Body of pancreas (tissue), 4 donors: ENCODE measurements around the gene TUBA8.

Experiments used
- POLR2A ChIP-seq, 3 donors: fragments of 450-650 bp; IDR thresholded peaks; one replicate each; pipeline ENCODE4 v1.6.1; 2016; ENCODE audit warnings: antibody characterized with exemption in 3 of 3, mild to moderate bottlenecking in 2 of 3
- TF ChIP-seq, protein P1 (sequence below), 7 experiments: fragments of 450-650 bp in 4 of 7; fragments of 200-600 bp in 3 of 7; sonication (generic) in 3 of 7; IDR thresholded peaks; one replicate each; pipeline ENCODE4 v1.5.1; 2016 to 2019; ENCODE audit warnings: antibody characterized with exemption in 7 of 7

DNA sequence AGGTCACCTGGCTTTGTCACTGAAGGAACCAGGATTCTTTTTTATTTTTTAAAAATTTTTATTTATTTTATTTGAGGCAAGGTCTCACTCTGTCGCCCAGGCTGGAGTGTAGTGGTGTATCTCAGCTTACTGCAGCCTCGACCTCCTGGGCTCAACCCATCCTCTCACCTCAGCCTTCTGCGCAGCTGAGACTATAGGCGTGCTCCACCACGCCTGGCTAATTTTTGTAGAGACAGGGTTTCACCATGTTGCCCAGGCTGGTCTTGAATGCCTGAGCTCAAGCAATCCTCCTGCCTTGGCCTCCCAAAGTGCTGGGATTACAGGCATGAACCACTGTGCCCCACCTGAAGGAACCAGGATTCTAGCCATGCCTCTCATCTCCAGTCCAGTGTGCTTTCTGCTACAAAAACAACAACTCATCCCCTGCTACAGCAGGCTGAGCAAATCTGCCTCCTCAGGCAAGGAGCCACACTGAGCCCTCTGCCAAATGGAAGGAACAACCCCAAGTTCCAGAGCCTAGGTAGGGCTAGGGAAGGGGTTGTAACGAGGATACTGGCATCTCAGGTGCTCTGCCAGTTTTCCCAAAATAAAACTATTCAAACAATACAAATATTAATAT, 35.4 kb upstream of the TUBA8 start:
- TF ChIP-seq, protein P1, sequence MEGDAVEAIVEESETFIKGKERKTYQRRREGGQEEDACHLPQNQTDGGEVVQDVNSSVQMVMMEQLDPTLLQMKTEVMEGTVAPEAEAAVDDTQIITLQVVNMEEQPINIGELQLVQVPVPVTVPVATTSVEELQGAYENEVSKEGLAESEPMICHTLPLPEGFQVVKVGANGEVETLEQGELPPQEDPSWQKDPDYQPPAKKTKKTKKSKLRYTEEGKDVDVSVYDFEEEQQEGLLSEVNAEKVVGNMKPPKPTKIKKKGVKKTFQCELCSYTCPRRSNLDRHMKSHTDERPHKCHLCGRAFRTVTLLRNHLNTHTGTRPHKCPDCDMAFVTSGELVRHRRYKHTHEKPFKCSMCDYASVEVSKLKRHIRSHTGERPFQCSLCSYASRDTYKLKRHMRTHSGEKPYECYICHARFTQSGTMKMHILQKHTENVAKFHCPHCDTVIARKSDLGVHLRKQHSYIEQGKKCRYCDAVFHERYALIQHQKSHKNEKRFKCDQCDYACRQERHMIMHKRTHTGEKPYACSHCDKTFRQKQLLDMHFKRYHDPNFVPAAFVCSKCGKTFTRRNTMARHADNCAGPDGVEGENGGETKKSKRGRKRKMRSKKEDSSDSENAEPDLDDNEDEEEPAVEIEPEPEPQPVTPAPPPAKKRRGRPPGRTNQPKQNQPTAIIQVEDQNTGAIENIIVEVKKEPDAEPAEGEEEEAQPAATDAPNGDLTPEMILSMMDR (IDR thresholded peaks at IDR 0.05), result no peak
- no peak for TF ChIP-seq POLR2A (IDR thresholded peaks at IDR 0.05)
